GM18951 (cell line): ENCODE measurements around the gene FAM76B.

Experiments used
- POLR2A ChIP-seq: IDR thresholded peaks from 4 replicates; pipeline ENCODE4 v1.6.1; 2011; ENCODE audit warnings: mild to moderate bottlenecking; ENCODE audit not compliant: insufficient read length, insufficient read depth; ENCODE audit errors: extremely low read depth
- in situ Hi-C: fragments of 300-500 bp; cut with MboI; formaldehyde crosslinking; loops from one replicate; pipeline ENCODE4 v1.12.0; 2022; ENCODE audit warnings: low sequenced_read_pairs, mixed read lengths, inconsistent platforms; ENCODE audit not compliant: unreplicated experiment

FAM76B gene

DNA sequence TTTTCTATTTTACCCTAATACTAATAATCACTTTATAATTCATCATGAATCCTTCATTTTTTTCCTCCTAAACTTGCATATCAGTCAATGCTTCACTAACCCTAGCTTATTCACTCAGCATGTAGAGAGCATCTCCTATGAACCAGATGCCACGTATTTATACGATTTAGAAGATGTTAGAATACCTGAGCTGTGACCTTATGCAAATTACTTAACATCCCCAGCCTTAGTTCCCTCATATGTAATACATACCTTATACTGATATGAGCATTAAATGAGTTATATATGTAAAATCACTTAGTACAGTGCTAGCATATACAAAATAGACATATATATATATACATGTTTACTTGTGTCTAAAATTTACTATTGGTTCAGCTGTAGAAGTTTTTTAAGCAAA, 9.0 kb downstream of the FAM76B start:
- in situ Hi-C loops: no loop called here
- TF ChIP-seq POLR2A: no peak

DNA sequence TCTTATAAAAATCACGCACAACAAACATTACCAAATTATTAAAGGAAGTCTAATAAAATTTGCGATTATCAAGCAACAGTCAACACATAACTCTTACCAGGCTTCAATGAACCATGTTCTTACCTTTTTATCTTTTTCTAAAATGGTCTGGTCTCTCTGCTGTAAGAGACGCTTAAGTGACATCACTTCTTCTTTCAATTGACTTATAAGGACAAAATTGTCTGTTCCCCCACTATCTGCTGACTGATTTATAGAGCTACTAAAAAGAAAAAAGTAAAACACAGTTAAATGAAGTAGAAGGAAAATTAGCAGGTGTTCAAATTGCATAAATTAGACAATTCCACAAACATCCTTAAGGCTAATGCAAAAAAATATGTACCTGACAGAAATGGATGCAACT, 10.9 kb downstream of the FAM76B start:
- no peak for TF ChIP-seq POLR2A
- in situ Hi-C loops: no loop called here

DNA sequence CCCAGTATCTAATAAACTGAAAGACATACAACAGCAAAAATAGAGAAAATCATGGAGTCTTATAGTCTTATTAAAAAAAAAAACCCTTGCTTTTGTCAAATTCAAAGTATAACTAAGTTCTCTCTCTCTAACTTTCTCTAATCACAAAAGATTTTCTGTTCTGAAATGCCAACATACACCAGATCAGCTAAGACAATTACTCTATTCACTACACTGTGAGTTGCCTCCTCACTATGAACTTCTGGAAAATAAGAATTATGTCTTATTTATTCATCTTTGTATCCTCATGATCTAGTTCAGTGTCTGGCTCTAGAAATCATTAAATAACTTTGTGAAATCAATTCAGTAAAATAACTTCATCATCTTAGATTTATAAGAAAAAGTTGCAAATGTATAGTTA, 12.7 kb downstream of the FAM76B start:
- in situ Hi-C loops: no loop called here
- TF ChIP-seq POLR2A: no peak

DNA sequence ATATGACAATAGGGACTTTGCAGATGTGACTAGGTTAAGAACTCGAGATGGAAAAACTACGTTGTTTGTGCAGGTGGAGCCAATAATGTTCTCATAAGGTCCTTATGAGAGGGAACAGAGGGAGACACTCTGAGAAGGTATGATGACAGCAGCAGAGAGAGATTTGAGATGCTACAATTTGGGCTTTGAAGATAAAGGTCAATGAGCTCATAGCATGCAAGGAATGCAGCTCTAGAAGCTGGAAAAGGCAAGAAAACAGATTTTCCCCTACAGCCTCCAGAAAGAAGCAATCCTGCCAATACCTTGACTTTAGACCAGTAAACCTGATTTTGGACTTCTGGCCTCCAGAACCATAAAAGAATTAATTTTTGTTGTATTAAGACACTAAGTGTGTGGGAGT, 21.1 kb downstream of the FAM76B start:
- in situ Hi-C loops: no loop called here
- no peak for TF ChIP-seq POLR2A

DNA sequence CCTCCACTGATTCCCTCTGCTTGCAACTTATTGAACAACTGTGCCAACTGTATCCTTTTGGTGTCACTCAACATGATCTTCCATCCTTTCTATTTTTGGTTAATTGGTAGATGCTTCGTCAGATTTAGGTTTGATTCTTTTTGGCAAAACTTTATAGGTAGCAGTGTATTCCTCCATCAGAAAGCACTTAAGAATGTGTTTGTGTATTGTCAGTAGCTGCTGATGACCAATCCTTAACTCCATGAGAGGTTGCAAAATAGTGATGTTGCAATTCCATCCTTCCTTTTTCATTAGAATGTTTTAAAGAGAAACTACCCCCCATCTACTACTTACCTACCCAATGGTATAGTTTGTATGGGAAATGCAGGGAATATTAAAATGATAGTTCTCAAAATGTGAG, 22.1 kb downstream of the FAM76B start:
- no peak for TF ChIP-seq POLR2A
- in situ Hi-C loops: no loop called here

DNA sequence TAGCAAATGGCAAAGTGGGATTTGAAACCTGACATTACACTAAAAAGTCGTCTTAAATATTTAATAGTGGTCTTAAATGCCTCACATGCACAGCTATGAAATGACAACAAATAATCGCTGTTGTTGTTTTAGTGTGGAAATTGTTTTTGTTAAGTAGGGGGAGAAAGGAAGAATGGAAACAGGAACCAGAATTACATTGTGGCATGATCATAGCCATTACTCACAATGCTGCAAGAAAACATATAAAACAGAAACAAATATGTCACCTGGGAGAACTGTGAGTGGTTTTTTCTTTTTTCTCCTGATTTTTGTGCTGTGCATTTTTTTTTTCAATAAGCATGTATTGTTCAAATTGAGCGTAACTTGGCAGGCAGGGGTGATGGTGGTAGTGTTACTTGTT, 22.9 kb downstream of the FAM76B start:
- no peak for TF ChIP-seq POLR2A
- in situ Hi-C loops: no loop called here

DNA sequence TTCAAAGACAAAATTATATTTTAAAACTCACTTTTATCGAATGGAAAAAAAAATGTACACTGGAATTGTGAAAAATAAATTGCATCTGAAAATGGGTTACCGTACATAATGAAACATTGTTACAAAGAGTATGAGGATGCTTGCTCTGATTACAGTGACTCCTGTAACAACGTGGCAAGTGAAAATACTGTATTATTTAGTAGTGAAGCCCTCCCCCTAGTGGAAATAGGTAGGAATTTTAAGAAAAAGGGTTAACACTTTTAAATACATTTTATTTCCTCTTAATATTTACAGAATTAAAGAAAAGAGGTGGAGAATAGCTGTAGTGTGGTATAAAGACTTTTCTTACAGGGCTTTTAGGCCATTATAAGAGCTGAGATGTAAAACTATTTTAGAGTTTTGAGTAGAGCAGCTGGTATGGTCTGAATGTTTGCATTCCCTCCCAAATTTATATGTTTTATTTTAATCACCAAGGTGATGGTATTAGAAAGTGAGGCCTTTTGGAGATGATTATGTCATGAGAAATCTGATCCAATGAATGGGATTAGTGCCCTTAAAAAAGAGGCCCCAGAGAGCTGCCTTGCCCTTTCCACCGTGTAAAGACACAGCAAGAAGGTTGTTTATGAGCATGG, 25.2 kb downstream of the FAM76B start:
- in situ Hi-C loops: loop anchor here (5.0 kb wide), 1 partner anchor 612 kb away; no protein-coding TSS in a partner anchor
- no peak for TF ChIP-seq POLR2A

DNA sequence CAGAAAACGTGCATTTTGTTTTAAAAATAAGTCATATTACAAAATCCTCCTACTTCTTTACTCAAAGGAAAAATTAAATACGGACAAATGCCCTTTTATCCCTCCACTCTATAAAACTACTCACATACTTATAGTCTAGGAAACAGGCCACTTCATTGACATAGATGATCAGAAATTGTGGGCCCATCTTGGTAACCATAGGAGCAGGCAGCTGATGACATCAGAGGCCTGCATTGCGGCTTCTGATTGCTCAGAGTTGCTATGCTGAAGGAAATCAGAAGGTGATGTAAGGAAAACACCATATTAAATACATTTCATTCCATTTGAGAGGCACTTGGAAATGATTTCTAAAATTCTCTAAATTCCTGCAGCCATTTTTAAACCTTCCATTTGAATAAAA, 27.0 kb downstream of the FAM76B start:
- in situ Hi-C loops: loop anchor here (5.0 kb wide), 1 partner anchor 610 kb away; no protein-coding TSS in a partner anchor

DNA sequence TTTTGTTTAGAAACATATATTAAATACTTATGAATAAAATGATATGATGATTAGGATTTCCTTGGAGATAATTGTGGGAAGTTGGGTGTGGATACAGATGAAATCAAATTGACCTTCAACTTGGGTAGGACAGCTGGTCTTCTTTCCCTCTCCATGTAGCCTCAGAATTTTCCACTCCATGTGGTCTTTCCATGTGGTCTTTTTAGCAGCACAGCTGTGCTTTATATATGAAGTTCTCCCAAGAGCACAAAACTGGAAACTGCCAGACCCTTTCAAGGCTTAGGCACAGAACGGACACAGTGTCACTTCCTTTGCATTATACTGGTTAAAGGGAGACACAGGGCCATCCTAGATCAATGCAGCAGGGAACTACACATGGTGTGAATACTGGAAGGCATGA, 28.6 kb downstream of the FAM76B start:
- TF ChIP-seq POLR2A: no peak
- in situ Hi-C loops: loop anchor here (5.0 kb wide), 1 partner anchor 609 kb away; no protein-coding TSS in a partner anchor

More for the DNA sequence above, 27.0 kb downstream of the FAM76B start:
- no peak for TF ChIP-seq POLR2A

DNA sequence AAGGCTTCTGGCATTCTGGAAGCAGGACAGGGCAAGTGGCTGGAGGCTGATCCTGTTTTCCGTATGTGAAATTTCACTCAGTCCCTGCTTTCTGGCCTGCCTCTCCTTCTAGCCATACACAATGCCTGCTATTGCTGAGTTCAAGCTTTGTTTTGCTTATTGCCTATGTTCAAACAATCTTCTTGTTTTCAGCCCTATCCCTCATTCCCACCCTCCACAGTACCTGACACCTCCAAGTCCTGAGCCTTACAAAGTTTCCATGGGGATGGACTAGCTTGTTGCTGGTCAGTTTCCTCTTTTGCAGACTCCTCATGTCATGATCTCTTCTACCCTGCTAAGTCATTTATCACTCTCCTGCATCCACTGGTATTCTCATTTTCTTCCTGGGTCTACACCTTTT, 38.1 kb downstream of the FAM76B start:
- in situ Hi-C loops: no loop called here

DNA sequence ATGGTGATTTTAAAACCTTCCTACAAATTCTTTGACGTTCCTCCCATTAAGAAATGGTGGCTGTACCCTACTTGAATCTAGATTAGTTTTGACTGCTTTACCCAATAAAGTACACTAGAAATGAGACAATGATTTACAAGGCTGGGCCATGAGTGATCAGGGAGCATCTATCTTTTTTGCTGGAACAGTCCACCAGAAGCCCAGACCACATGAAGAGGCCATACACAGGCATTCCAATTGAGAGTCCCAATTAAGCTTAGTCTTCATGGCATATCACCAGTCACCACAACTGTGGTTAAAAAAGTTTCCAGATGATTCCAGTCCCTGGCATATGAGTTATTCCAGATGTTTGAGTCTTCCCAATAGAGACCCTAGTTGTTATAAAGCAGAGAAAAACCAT, 39.5 kb downstream of the FAM76B start:
- in situ Hi-C loops: no loop called here
- TF ChIP-seq POLR2A: no peak

More for the DNA sequence above, 38.1 kb downstream of the FAM76B start:
- no peak for TF ChIP-seq POLR2A

DNA sequence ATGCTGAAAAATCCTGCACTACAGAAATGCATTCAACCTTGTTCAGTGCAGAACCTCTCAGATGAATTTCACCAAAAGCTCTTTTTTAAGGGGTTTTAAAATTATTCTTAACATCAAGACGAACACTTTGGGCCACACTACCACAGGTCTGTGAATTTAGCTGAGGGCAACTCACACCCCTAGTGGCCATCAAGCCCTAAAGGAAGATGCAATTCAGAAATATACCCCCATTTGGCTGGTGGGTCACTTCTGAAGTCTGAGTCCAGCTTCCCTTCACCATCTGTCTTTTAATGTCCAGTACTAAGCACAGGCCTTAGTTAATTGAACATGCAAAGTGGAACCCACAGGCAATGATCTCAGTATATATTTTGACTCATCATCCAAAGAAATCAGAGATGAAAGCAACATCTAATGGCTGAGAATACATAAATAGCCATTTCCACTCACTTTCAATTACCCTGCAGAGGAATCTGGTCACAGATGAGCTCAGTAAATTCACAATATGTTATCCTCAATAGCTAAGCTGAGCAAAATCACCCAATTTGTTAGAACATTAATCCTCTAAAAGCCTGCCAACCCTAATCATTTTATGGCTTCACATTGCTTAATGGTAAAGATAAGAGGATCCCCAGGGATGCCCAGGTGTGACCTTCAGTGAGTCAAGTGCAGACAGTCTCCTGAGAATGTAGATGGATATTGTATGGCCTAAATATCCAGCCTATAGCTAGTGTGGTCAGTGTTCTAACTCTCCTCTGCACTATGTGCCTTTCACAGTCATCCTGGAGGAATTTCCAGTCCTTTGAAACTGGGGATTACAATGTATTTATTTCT, 50.3 kb downstream of the FAM76B start:
- in situ Hi-C loops: no loop called here
- no peak for TF ChIP-seq POLR2A

DNA sequence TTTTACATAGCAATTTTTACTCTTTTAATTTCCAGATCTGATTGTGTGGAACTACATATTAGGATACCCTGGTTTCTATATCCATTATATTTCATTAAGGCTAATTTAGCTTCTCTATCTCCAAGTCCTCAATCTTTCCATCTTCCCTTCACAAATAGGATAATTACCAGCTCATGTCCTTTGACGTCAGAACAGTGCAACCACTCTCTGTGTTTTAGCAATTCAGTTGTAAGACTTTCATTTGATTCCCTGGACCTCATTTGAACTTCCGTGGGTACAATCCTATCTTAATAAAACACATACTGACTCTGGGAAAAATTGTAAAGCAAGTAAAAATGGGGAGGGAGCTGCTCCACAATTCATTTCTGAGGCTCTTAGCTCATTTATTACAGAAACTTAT, 52.8 kb downstream of the FAM76B start:
- TF ChIP-seq POLR2A: no peak
- in situ Hi-C loops: no loop called here

DNA sequence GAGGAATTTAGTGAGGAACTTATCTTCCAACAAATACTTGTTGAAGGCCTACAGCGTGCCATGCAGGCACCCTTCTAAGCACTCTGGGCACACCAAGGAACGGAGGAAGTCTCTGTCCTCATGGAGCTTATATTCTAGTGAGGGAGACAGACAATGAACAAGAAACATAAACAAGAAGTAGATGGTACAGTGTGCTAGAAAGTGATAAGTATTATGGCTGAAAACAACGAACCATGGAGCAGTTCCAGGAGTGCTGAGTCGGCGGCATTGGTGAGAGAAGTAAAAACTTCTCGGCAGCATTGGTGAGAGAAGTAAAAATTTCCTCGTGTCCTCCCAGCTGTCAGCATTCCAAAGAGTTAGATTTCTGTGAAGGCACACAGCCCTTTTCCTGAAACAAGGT, 53.2 kb downstream of the FAM76B start:
- TF ChIP-seq POLR2A: no peak

More for the DNA sequence above, 53.2 kb downstream of the FAM76B start:
- in situ Hi-C loops: no loop called here
